Neural progenitor cell (in vitro differentiated cells): Measurements from ENCODE around the gene SERPINA12. TPM values are rescaled to one million over a fixed set of nuclear protein-coding genes. Genes with fewer than 3 reads are reported as not detected.
A peak's percentile ranks its signal among the peaks of the same experiment; 100 is the strongest.
"Not testable (repeated sequence)": the region's sequence is repeated elsewhere in the genome, so short reads cannot be mapped to it uniquely, and the experiment has no call there.

Source experiments
- DNase-seq: peaks from one replicate; pipeline ENCODE4 v3.0.0-alpha.2; 2016; ENCODE audit warnings: low spot score
- H2AFZ ChIP-seq: fragments of 200-600 bp; sonication (generic); replicated peaks from 2 replicates; pipeline ENCODE4 v1.6.1; 2016; ENCODE audit warnings: antibody characterized with exemption
- H3F3A ChIP-seq: fragments of 200-600 bp; sonication (generic); 2 replicates; pipeline ENCODE4 v1.6.1; 2016; ENCODE audit warnings: antibody characterized with exemption, low read depth
- H3K27ac ChIP-seq: fragments of 200-600 bp; sonication (generic); 2 replicates; pipeline ENCODE4 v1.5.1; 2016; ENCODE audit warnings: mild to moderate bottlenecking
- H3K27me3 ChIP-seq: fragments of 200-600 bp; sonication (generic); 2 replicates; pipeline ENCODE4 v1.6.1; 2016; ENCODE audit warnings: mild to moderate bottlenecking, moderate library complexity
- H3K36me3 ChIP-seq: fragments of 200-600 bp; sonication (generic); 2 replicates; pipeline ENCODE4 v1.5.1; 2016
- H3K4me1 ChIP-seq: fragments of 200-600 bp; sonication (generic); 2 replicates; pipeline ENCODE4 v1.6.1; 2016; ENCODE audit warnings: mixed run types
- H3K4me2 ChIP-seq: fragments of 200-600 bp; sonication (generic); 2 replicates; pipeline ENCODE4 v1.6.1; 2016
- H3K4me3 ChIP-seq: fragments of 200-600 bp; sonication (generic); 2 replicates; pipeline ENCODE4 v1.5.1; 2016
- H3K79me2 ChIP-seq: fragments of 200-600 bp; sonication (generic); 2 replicates; pipeline ENCODE4 v1.6.1; 2016; ENCODE audit warnings: low read depth
- H3K9ac ChIP-seq: fragments of 200-600 bp; sonication (generic); 2 replicates; pipeline ENCODE4 v1.6.1; 2016
- H3K9me3 ChIP-seq: fragments of 200-600 bp; sonication (generic); 2 replicates; pipeline ENCODE4 v1.5.1; 2016; ENCODE audit warnings: low read depth
- H4K20me1 ChIP-seq: fragments of 200-600 bp; sonication (generic); 2 replicates; pipeline ENCODE4 v1.6.1; 2016; ENCODE audit warnings: low read depth
- H3K27ac Mint-ChIP-seq: 3 replicates; pipeline ENCODE4 v1.8.0; 2021; ENCODE audit warnings: mixed read lengths
- H3K27me3 Mint-ChIP-seq: 2 replicates; pipeline ENCODE4 v1.8.0; 2022; ENCODE audit warnings: low read depth, mild to moderate bottlenecking, inconsistent platforms, moderate library complexity, mixed read lengths; ENCODE audit not compliant: insufficient read depth
- H3K36me3 Mint-ChIP-seq: 3 replicates; pipeline ENCODE4 v1.8.0; 2021; ENCODE audit warnings: mixed read lengths
- H3K4me1 Mint-ChIP-seq: 3 replicates; pipeline ENCODE4 v1.8.0; 2021; ENCODE audit warnings: mixed read lengths
- H3K4me3 Mint-ChIP-seq: 3 replicates; pipeline ENCODE4 v1.8.0; 2021; ENCODE audit warnings: mild to moderate bottlenecking, moderate library complexity, mixed read lengths
- H3K9me3 Mint-ChIP-seq: 3 replicates; pipeline ENCODE4 v1.8.0; 2020; ENCODE audit warnings: mixed read lengths
- CTCF ChIP-seq: fragments of 200-600 bp; sonication (generic); IDR thresholded peaks from 2 replicates; pipeline ENCODE4 v1.5.1; 2017; ENCODE audit warnings: antibody characterized with exemption, mild to moderate bottlenecking
- EZH2 ChIP-seq: fragments of 200-600 bp; sonication (generic); IDR thresholded peaks from 2 replicates; pipeline ENCODE4 v1.6.1; 2017; ENCODE audit warnings: antibody characterized with exemption, mild to moderate bottlenecking, moderate library complexity
- EZH2phosphoT487 ChIP-seq: fragments of 200-600 bp; sonication (generic); IDR thresholded peaks from 2 replicates; pipeline ENCODE4 v1.6.1; 2017; ENCODE audit warnings: antibody characterized with exemption
- total RNA-seq: library from RNA; depleted of rRNA; stranded (reverse); fragments of >200 nt; gene quantifications from 2 replicates; pipeline ENCODE4 v1.2.3, GENCODE V29; 2015; ENCODE audit warnings: low replicate concordance

SERPINA12 gene
- total RNA-seq, 1 donor from 2014 or later = not detected

DNA sequence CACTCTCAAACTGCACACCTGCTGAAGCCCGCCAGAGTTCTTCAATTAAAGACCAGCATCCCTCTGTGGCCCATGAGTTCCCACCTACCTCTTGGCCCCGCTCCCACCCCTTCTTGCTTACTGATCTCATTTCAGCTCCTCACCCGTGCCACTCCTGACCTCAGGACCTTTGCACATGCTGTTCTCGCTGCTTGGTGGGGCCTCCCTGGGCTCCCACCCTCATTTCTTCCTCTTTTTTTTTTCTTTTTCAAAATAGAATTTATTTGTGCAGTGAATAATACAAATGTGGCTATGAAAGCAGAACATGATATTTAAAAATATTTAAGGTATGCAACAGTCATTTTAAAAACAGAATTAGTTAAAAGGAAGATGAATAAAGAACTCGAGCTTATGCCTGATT, 24.8 kb downstream of the SERPINA12 start:
- H3K4me2 ChIP-seq = no peak overlapping the region
- H3K9me3 ChIP-seq = no peaks in the 10 kb centered on the region
- no peaks in the 10 kb centered on the region for H3K79me2 ChIP-seq
- no peak for DNase-seq
- H2AFZ ChIP-seq = no peak overlapping the region
- Mint-ChIP-seq H3K9me3 (peaks cover 2% of the 10 kb centered on the region), H3K36me3 (no peaks in the 10 kb centered on the region), H3K4me1 (peaks cover 11% of the 10 kb centered on the region), H3K27ac (no peak overlapping the region), H3K4me3 (no peak overlapping the region), H3K27me3 (peaks cover 8% of the 10 kb centered on the region)
- H3K36me3 ChIP-seq = no peaks in the 10 kb centered on the region
- H3K9ac ChIP-seq = no peak overlapping the region
- no peak overlapping the region for H3K4me3 ChIP-seq
- H4K20me1 ChIP-seq = no peaks in the 10 kb centered on the region
- H3K27me3 ChIP-seq = no peaks in the 10 kb centered on the region
- TF ChIP-seq CTCF (no peak), EZH2phosphoT487 (no peak), EZH2 (no peak)
- H3F3A ChIP-seq = no peaks in the 10 kb centered on the region
- H3K4me1 ChIP-seq = peaks cover 11% of the 10 kb centered on the region
- H3K27ac ChIP-seq = no peak overlapping the region

DNA sequence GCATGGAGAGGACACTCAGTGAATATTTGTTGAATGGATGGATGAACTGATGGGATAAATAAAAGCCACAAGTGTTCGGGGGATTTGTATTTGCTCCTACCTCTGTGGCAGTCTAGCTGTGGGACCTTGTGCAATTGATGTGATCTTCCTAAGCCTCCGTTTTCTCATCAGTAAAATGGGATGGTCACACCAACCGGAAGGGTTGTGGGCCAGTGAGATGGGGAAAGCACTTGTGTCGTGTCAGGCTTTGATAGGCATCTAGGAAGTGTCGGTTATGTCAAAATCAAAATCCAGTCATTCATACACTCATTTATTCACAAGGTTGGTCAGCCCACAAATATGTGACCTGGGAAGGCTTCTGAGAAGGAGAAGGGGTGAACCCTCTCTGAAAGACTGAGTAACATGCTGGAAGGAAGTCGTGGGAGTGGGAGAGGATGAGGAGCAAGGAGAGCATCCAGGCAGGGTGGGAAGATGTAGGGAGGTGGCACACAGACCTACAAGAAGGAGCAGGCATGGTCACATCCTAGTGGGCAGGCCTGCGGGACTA, 25.5 kb downstream of the SERPINA12 start:
- H3K9ac ChIP-seq = no peak overlapping the region
- Mint-ChIP-seq H3K9me3 (peaks cover 9% of the 10 kb centered on the region), H3K27me3 (peaks cover 8% of the 10 kb centered on the region), H3K4me1 (peaks cover 11% of the 10 kb centered on the region), H3K27ac (peak overlapping the region; percentile 42), H3K4me3 (no peak overlapping the region), H3K36me3 (no peaks in the 10 kb centered on the region)
- H4K20me1 ChIP-seq = no peaks in the 10 kb centered on the region
- H3K27me3 ChIP-seq = no peaks in the 10 kb centered on the region
- H3K9me3 ChIP-seq = no peaks in the 10 kb centered on the region
- no peak for TF ChIP-seq CTCF
- no peak for TF ChIP-seq EZH2
- no peak for TF ChIP-seq EZH2phosphoT487
- H3K4me2 ChIP-seq = no peak overlapping the region
- peaks cover 11% of the 10 kb centered on the region for H3K4me1 ChIP-seq
- H2AFZ ChIP-seq = no peak overlapping the region
- no peak for DNase-seq
- H3K79me2 ChIP-seq = no peaks in the 10 kb centered on the region
- no peaks in the 10 kb centered on the region for H3K36me3 ChIP-seq
- no peak overlapping the region for H3K4me3 ChIP-seq
- H3F3A ChIP-seq = no peaks in the 10 kb centered on the region
- H3K27ac ChIP-seq = no peak overlapping the region

DNA sequence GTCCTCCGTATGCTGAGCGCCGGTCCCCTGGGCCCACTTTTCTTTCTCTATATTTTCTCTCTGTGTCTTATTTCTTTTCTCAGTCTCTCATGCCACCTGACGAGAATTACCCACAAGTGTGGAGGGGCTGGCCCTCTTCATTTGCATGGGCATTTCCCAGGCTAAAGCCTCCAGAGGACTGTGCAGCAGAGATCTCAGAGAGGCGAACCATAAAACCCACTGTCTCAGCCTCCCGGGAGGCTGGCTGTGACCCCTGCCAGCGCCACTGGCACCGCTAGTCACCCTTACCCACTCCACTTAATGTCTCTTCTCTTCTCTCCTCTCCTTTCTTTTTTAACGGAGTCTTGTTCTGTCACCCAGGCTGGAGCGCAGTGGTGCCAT, 26.2 kb downstream of the SERPINA12 start:
- peaks cover 4% of the 10 kb centered on the region for H3K9me3 ChIP-seq
- no peak for DNase-seq
- H3K27me3 Mint-ChIP-seq = peaks cover 8% of the 10 kb centered on the region
- no peak overlapping the region for H3K4me3 Mint-ChIP-seq
- H3K79me2 ChIP-seq = no peaks in the 10 kb centered on the region
- H3F3A ChIP-seq = no peaks in the 10 kb centered on the region
- no peak overlapping the region for H3K4me2 ChIP-seq
- H3K4me3 ChIP-seq = no peak overlapping the region
- no peak overlapping the region for H2AFZ ChIP-seq
- H4K20me1 ChIP-seq = no peaks in the 10 kb centered on the region
- H3K9ac ChIP-seq = no peak overlapping the region
- H3K36me3 ChIP-seq = no peaks in the 10 kb centered on the region
- peaks cover 11% of the 10 kb centered on the region for H3K4me1 Mint-ChIP-seq
- peaks cover 11% of the 10 kb centered on the region for H3K4me1 ChIP-seq
- peaks cover 9% of the 10 kb centered on the region for H3K9me3 Mint-ChIP-seq
- H3K36me3 Mint-ChIP-seq = no peaks in the 10 kb centered on the region
- H3K27me3 ChIP-seq = no peaks in the 10 kb centered on the region
- H3K27ac ChIP-seq = no peak overlapping the region
- H3K27ac Mint-ChIP-seq = no peak overlapping the region
- TF ChIP-seq CTCF (no peak), EZH2 (no peak), EZH2phosphoT487 (no peak)

GRCh38 chr14:94482132-94483070, 26.9 kb downstream of the SERPINA12 start:
- H3K36me3 ChIP-seq, H3K4me3 ChIP-seq, H3F3A ChIP-seq, H3K36me3 Mint-ChIP-seq, DNase-seq, H3K27me3 ChIP-seq, H3K9ac ChIP-seq, H3K79me2 ChIP-seq, H4K20me1 ChIP-seq, H3K27ac ChIP-seq, H3K27ac Mint-ChIP-seq, H3K27me3 Mint-ChIP-seq, H2AFZ ChIP-seq, H3K4me3 Mint-ChIP-seq, H3K4me2 ChIP-seq, H3K9me3 ChIP-seq: not testable (repeated sequence)
- H3K4me1 Mint-ChIP-seq = peaks cover 11% of the 10 kb centered on the region
- H3K9me3 Mint-ChIP-seq = peaks cover 15% of the 10 kb centered on the region
- H3K4me1 ChIP-seq = peaks cover 11% of the 10 kb centered on the region
